Liver (tissue), 9 donors: Measurements from ENCODE around the gene ADRM1. TPM values are rescaled to one million over a fixed set of nuclear protein-coding genes. Genes with fewer than 3 reads are reported as not detected.

Experiments used
- DNase-seq: peaks from one replicate; pipeline ENCODE4 v3.0.0-alpha.2; 2017; ENCODE audit warnings: low spot score
- H3K27ac ChIP-seq, 2 donors: one replicate each; pipeline ENCODE4 v1.7.0; 2013; ENCODE audit warnings: inconsistent platforms in 2 of 2, low read length in 2 of 2, control low read depth in 1 of 2, low read depth in 1 of 2, mild to moderate bottlenecking in 1 of 2
- H3K27me3 ChIP-seq, 4 donors: one replicate each; pipeline versions ENCODE4 v1.6.1 to v1.7.0; 2013; ENCODE audit warnings: low read length in 3 of 4, inconsistent platforms in 1 of 4, mild to moderate bottlenecking in 1 of 4, moderate library complexity in 1 of 4; ENCODE audit not compliant: control insufficient read depth in 4 of 4, insufficient read depth in 4 of 4
- H3K36me3 ChIP-seq, 4 donors: one replicate each; pipeline versions ENCODE4 v1.6.1 to v1.7.0; 2013; ENCODE audit warnings: low read length in 3 of 4, mild to moderate bottlenecking in 3 of 4, low read depth in 1 of 4, moderate library complexity in 1 of 4; ENCODE audit not compliant: control insufficient read depth in 4 of 4, insufficient read depth in 3 of 4
- H3K4me1 ChIP-seq, 4 donors: one replicate each; pipeline versions ENCODE4 v1.6.1 to v1.7.0; 2013; ENCODE audit warnings: low read length in 3 of 4, mild to moderate bottlenecking in 3 of 4, moderate library complexity in 1 of 4; ENCODE audit not compliant: control insufficient read depth in 4 of 4, insufficient read depth in 4 of 4
- H3K4me3 ChIP-seq, 3 donors: one replicate each; pipeline versions ENCODE4 v1.6.1 to v1.7.0; 2013; ENCODE audit warnings: low read length in 3 of 3, control low read depth in 1 of 3, low read depth in 1 of 3, mild to moderate bottlenecking in 1 of 3
- H3K9ac ChIP-seq, 2 donors: one replicate each; pipeline ENCODE4 v1.7.0; 2013; ENCODE audit warnings: low read length in 2 of 2, mild to moderate bottlenecking in 2 of 2, moderate library complexity in 2 of 2, control low read depth in 1 of 2, low read depth in 1 of 2
- H3K9me3 ChIP-seq, 4 donors: one replicate each; pipeline versions ENCODE4 v1.6.1 to v1.7.0; 2013; ENCODE audit warnings: low read length in 3 of 4; ENCODE audit not compliant: control insufficient read depth in 4 of 4
- ATF3 ChIP-seq: IDR thresholded peaks from 2 replicates; pipeline ENCODE4 v1.6.1; 2016; ENCODE audit warnings: antibody characterized with exemption
- CTCF ChIP-seq: fragments of 150-350 bp; IDR thresholded peaks from 2 replicates; pipeline ENCODE4 v1.5.1; 2017; ENCODE audit warnings: improper control_type of control experiment, low read depth, low read length; ENCODE audit not compliant: missing input control
- EGR1 ChIP-seq, 2 donors: IDR thresholded peaks; 2 replicates each; pipeline ENCODE4 v1.6.1; 2016 to 2018; ENCODE audit warnings: antibody characterized with exemption in 2 of 2, low read depth in 2 of 2
- FOXA1 ChIP-seq: IDR thresholded peaks from 2 replicates; pipeline ENCODE4 v1.6.1; 2016; ENCODE audit warnings: antibody characterized with exemption
- FOXA2 ChIP-seq: IDR thresholded peaks from 2 replicates; pipeline ENCODE4 v1.6.1; 2016; ENCODE audit warnings: antibody characterized with exemption
- GABPA ChIP-seq, 2 donors: IDR thresholded peaks in 1 of 2; conservative IDR thresholded peaks in 1 of 2; 2 replicates each; pipeline ENCODE4 v1.6.1; 2016; ENCODE audit warnings: antibody characterized with exemption in 2 of 2, mild to moderate bottlenecking in 1 of 2, moderate library complexity in 1 of 2
- HNF4A ChIP-seq, 2 donors: conservative IDR thresholded peaks; 2 replicates each; pipeline ENCODE4 v1.6.1; 2016; ENCODE audit warnings: antibody characterized with exemption in 2 of 2, mild to moderate bottlenecking in 2 of 2
- HNF4G ChIP-seq: IDR thresholded peaks from 2 replicates; pipeline ENCODE4 v1.6.1; 2016; ENCODE audit warnings: antibody characterized with exemption
- JUND ChIP-seq, 2 donors: IDR thresholded peaks; 2 replicates each; pipeline ENCODE4 v1.6.1; 2016; ENCODE audit warnings: antibody characterized with exemption in 2 of 2
- MAX ChIP-seq: IDR thresholded peaks from 2 replicates; pipeline ENCODE4 v1.6.1; 2016; ENCODE audit warnings: antibody characterized with exemption
- NR2F2 ChIP-seq: IDR thresholded peaks from 2 replicates; pipeline ENCODE4 v1.6.1; 2016; ENCODE audit warnings: antibody characterized with exemption
- RAD21 ChIP-seq, 2 donors: IDR thresholded peaks; 2 replicates each; pipeline ENCODE4 v1.6.1; 2016; ENCODE audit warnings: antibody characterized with exemption in 2 of 2, mild to moderate bottlenecking in 2 of 2
- REST ChIP-seq: IDR thresholded peaks from 2 replicates; pipeline ENCODE4 v1.6.1; 2016; ENCODE audit warnings: antibody characterized with exemption, mild to moderate bottlenecking
- RXRA ChIP-seq, 2 donors: IDR thresholded peaks; 2 replicates each; pipeline ENCODE4 v1.6.1; 2017 to 2018; ENCODE audit warnings: antibody characterized with exemption in 2 of 2, mild to moderate bottlenecking in 1 of 2
- SP1 ChIP-seq: IDR thresholded peaks from 2 replicates; pipeline ENCODE4 v1.6.1; 2018; ENCODE audit warnings: antibody characterized with exemption, mild to moderate bottlenecking
- TAF1 ChIP-seq: conservative IDR thresholded peaks from 2 replicates; pipeline ENCODE4 v1.6.1; 2016; ENCODE audit warnings: antibody characterized with exemption, mild to moderate bottlenecking
- YY1 ChIP-seq: IDR thresholded peaks from 2 replicates; pipeline ENCODE4 v1.6.1; 2016; ENCODE audit warnings: antibody characterized with exemption, mild to moderate bottlenecking
- ZBTB33 ChIP-seq: IDR thresholded peaks from 2 replicates; pipeline ENCODE4 v1.6.1; 2016; ENCODE audit warnings: antibody characterized with exemption
- WGBS: extraction: QIAGEN DNeasy Blood & Tissue Kit; methylation state at CpG from one replicate; pipeline ENCODE4 v1.1.7; 2013; 5-methylcytosine and 5-hydroxymethylcytosine counted together
- polyA plus RNA-seq, 2 donors: library from polyadenylated mRNA; stranded (reverse) in 1 of 2; unstranded in 1 of 2; fragments of 200-250 nt in 1 of 2; fragments of >200 nt in 1 of 2; fragmentation: Nextera tagmentation in 1 of 2; extraction: Ambion mirVana in 1 of 2; gene quantifications; one replicate each; pipeline versions ENCODE4 v1.2.1 to v1.2.3, GENCODE V29; 2013 to 2015
- total RNA-seq, 2 donors: library from RNA; depleted of rRNA; stranded (reverse); fragments of >200 nt; gene quantifications; one replicate each; pipeline ENCODE4 v1.2.3, GENCODE V29; 2014
- donor health status: healthy.
- donor health status: healthy.
- donor health status: healthy.
- donor health status: healthy.
- donor health status: healthy.

ADRM1 gene
- total and polyA plus RNA-seq, 4 donors: 45.3 to 91.0 (median 77.3) TPM

GRCh38 chr20:62307226-62308101 lies 4.7 kb downstream of the ADRM1 start:
- Histone ChIP-seq H3K27ac (no peak overlapping the region), H3K4me3 (no peak overlapping the region), H3K27me3 (no peaks in the 10 kb centered on the region), H3K4me1 (peaks cover 13 to 37% (median 29%) of the 10 kb centered on the region in 4 donors), H3K9ac (no peak overlapping the region), H3K36me3 (peaks cover 20 to 46% (median 33%) of the 10 kb centered on the region in 4 donors), H3K9me3 (no peaks in the 10 kb centered on the region)
- WGBS: 83% methylated on average over 42 of the region's 42 CpGs
- TF ChIP-seq ZBTB33: no peak
- TF ChIP-seq HNF4A (conservative IDR thresholded peaks at IDR 0.05): no peak
- no peak for TF ChIP-seq FOXA1
- TF ChIP-seq NR2F2: no peak
- TF ChIP-seq JUND (IDR thresholded peaks at IDR 0.05): no peak
- no peak for TF ChIP-seq HNF4G
- no peak for TF ChIP-seq GABPA (IDR thresholded peaks at IDR 0.05 in 1 of 2, conservative IDR thresholded peaks at IDR 0.05 in 1 of 2)
- TF ChIP-seq YY1: no peak
- no peak for TF ChIP-seq TAF1
- no peak for TF ChIP-seq CTCF
- TF ChIP-seq SP1: no peak
- TF ChIP-seq MAX: no peak
- no peak for TF ChIP-seq FOXA2
- TF ChIP-seq REST: no peak
- TF ChIP-seq RAD21 (IDR thresholded peaks at IDR 0.05): no peak
- no peak for TF ChIP-seq RXRA (IDR thresholded peaks at IDR 0.05)
- no peak for TF ChIP-seq ATF3
- no peak for TF ChIP-seq EGR1 (IDR thresholded peaks at IDR 0.05; ENCODE audit: low read depth in 2 of 2)
- DNase-seq: no peak
